ENCODE data around the gene CSTF2. TPM values are rescaled to one million over a fixed set of nuclear protein-coding genes. Genes with fewer than 3 reads are reported as not detected.
"Not testable (repeated sequence)": the region's sequence is repeated elsewhere in the genome, so short reads cannot be mapped to it uniquely, and the experiment has no call there.

Gene CSTF2, protein sequence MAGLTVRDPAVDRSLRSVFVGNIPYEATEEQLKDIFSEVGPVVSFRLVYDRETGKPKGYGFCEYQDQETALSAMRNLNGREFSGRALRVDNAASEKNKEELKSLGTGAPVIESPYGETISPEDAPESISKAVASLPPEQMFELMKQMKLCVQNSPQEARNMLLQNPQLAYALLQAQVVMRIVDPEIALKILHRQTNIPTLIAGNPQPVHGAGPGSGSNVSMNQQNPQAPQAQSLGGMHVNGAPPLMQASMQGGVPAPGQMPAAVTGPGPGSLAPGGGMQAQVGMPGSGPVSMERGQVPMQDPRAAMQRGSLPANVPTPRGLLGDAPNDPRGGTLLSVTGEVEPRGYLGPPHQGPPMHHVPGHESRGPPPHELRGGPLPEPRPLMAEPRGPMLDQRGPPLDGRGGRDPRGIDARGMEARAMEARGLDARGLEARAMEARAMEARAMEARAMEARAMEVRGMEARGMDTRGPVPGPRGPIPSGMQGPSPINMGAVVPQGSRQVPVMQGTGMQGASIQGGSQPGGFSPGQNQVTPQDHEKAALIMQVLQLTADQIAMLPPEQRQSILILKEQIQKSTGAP
- total RNA-seq: 22.7 and 22.9 TPM in 2 replicates

GRCh38 chrX:100819837-100820666, at the start of gene CSTF2:
Gene CSTF2 (plus strand): TSS chrX:100820391. CDS start chrX:100820417, 26 bp downstream.
- DNase-seq (ENCODE audit: low read depth): peak; percentile 69

- DNase-seq (ENCODE audit: low read depth): not testable (repeated sequence)
These were observed 23.8 kb upstream of the CSTF2 start for GRCh38 chrX:100796371-100796770.

- DNase-seq (ENCODE audit: low read depth): no peak
These were observed 22.8 kb upstream of the CSTF2 start for GRCh38 chrX:100797359-100797758.

DNA sequence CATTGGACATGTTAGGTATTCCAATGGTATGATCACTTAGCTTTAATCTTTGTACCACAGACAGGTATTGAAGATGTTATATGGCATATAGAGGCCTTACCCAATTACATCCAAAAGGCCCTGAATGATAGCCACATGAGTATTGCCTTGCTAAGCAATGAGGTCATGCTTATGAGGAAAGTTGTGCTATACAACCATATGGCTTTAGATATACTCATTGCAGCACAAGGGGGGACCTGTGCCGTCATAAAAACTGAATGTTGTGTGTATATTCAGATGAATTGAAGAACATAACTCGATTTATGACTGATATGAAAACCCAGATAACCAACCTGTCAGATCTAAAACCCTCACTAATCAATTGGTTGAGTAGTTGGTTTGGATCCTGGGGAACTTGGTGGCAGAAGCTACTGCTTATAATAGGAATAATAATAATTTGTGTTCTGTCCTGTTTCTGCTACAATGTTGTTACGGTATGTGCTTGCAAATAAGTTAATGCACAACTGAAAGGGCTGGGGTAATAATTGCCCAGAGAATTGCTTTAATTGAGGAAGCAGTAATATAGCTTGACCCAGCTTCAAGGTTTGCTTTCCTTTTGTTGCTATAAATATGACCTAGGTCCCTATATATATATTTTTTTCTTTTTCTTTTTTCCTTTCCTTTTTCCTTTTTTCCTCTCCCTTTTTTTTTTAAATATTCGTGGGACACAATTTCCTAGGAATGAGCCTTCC, 21.5 kb upstream of the CSTF2 start:
- peak; percentile 15 for DNase-seq (ENCODE audit: low read depth)

DNA sequence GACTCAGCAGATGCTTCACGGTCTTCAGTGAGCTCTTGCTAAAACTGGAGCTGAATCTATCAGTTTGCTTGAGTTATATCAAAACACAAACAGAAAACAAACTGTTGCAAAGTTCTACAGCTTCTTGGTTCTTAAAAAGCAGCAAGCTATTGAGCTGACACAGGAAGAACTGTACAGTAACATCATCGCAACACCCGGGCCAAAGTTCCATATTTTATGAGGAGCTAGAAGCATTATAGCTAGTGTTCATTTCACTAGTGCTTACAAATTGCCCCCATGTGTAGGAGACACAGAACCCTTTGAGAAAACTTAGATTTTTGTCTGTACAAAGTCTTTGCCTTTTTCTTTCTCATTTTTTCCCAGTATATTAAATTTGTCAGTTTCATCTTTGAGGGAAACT, 17.3 kb upstream of the CSTF2 start:
- DNase-seq (ENCODE audit: low read depth): no peak

- DNase-seq (ENCODE audit: low read depth): no peak
These were observed 15.4 kb upstream of the CSTF2 start for GRCh38 chrX:100804780-100805179.

DNA sequence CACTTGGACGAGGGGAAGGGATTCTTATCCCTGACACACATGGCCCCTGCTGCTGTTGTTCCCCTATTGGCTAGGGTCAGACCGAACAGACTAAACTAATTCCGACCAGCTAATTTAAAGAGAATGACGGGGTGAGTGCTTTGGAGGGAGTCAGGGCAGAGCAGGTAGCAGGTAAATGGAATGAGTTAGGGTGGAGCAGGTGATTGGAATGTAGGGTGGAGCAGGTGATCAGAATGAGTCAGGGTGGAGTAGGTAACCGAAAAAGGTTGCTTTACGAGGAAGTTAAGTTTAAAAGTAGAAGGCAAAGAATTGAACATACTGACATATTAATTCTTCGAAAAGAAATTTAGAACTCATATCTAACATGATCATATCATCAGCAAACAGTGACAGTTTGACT, 11.9 kb upstream of the CSTF2 start:
- not testable (repeated sequence) for DNase-seq (ENCODE audit: low read depth)

DNA sequence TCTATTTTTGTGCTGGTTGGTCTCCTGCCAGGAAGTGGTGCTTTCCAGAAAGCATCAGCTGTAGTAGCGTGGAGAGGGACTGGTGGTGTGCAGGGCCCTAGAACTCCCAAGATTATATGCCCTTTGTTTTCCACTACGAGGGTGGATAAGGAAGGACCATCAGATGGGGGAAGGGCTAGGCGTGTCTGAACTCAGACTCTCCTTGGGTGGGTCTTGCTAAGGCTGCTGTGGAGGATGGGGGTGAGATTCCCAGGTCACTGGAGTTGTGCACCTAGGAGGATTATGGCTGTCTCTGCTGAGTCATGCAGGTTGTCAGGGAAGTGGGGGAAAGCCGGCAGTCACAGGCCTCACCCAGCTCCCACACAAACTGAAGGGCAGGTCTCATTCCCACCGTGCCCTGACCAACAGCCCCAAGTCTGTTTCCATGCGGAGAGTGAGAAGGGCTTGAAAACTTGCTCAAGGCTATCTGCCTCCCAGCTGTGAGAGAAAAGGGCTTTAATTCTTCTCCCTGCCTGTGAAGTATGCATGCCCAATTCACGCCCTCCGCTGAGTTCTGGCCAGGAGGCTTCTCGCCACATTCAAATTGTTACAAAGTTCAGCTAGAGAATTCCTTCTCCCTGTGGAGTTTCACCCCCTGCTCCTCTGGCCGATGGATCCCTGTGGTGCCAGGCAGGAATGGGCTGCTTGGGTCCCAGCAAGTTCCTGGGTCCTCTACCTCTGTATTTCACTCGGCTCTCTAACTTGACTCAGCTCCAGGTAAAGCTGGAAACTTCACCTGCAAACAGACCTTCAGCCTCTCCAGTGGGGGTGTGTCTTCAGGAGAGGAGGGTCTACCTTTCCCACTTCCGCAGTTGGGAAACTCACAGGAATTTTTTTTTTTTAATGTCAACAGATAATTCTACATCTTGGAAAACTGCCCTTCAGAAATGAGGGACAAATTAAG, 7.7 kb upstream of the CSTF2 start:
- peak; percentile 2 for DNase-seq (ENCODE audit: low read depth)

- DNase-seq (ENCODE audit: low read depth): no peak
These were observed 2.9 kb upstream of the CSTF2 start for GRCh38 chrX:100817340-100817739.

DNA sequence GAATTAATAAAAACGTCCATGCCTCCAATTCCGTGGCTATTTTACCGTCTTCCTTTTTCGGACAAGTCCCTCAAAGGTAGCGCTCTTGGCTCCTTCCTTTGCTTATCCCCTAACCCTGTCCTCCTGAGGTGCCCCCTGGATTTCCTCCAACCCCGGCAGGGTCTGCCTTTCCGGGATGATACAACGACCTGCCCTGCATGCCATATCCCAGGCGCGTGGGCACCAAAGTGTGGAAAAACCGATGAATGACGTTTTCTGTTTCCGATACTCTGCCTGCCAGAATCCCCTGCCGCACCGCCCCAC, 706 bp upstream of the CSTF2 start:
- DNase-seq (ENCODE audit: low read depth): no peak

GRCh38 chrX:100829730-100830129, 9.5 kb downstream of the CSTF2 start:
- DNase-seq (ENCODE audit: low read depth): peak; percentile 38

- DNase-seq (ENCODE audit: low read depth): no peak
These were observed 10.0 kb downstream of the CSTF2 start for GRCh38 chrX:100830143-100830542.

DNA sequence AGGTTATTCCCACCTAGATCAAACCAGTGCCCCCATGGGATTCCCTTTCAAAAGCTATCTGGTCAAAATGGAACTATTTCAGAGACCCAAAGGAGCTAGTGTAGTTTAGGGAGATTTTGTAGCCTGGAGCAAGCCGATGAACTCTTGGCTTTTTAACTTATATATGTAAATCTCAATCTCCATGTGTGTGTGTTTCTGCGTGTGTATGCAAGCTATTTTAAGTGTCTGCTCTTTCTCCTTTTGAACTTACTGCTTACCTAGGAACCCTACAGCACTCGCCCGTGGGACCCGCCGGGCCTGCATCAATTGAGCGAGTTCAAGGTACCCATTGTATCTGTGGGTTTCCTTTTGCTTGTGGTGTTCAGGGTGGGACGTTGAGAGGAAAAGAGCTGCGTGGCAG, 10.4 kb downstream of the CSTF2 start:
- no peak for DNase-seq (ENCODE audit: low read depth)

DNA sequence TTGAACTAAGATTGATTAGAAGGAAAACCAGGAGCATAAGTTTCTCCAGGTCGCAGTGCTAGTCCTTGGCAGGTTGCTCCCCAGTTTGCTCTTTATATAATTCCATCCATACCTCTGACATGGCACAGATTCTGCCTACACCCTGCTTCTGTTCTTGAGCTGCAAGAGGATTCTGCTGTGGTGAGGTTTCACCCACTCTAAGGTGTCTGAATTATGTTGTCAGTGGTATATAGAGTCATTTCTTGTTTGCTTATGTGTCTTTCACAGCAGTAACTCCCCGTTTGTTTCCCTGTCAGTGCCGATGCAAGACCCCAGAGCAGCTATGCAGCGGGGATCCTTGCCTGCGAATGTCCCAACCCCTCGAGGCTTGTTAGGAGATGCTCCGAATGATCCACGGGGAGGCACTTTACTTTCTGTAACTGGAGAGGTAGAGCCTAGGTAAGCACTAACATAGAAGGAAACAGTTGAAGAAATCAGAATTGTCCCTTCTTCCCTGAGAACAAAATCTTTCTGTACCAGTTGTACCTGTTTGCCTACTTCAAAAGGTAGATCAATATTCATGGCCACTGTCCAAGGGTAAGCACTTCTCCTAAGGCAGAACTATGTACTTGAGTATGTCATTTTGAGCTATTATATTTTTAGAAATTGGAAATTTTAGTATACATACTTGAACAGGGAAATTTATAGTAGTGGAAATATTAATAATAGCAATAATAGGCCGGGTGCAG, 11.2 kb downstream of the CSTF2 start:
- no peak for DNase-seq (ENCODE audit: low read depth)

DNA sequence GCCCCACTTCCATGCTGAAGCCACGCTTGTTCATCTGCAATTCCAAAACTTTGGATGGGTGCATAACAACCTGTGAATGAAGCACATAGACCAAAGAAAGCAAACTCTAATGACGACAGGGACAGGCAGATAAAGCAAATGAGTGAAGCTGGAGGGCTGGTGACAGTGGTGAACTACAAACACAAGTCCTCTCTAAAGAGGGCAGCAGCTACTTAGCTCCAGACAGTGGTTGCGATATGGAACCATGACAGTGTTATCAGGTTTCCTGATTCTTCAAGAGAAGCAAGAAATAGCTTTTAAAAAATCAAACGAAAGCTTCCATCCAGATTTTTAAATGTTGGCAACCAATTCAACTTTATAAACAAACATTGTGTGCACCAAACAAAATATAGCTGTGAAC, 30.1 kb downstream of the CSTF2 start:
- DNase-seq (ENCODE audit: low read depth): no peak

DNA sequence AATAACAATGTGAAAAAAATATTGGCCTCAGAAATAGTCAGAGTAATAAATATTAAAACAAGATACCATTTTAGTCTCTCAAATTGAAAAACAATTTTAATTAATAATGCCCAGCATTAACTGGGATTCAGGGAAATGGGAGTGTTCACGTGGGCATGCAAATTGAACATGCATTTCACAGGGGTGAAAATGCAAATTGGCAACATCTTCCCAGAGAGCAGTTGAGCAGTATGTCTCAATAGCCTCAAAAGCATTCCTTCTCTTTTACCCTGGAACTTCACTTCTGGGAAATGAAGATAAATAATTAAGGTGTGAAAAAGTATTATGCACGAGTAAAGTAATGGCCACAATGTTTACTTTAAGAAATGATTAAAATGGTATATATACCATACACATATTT, 32.6 kb downstream of the CSTF2 start:
- DNase-seq (ENCODE audit: low read depth): no peak

DNA sequence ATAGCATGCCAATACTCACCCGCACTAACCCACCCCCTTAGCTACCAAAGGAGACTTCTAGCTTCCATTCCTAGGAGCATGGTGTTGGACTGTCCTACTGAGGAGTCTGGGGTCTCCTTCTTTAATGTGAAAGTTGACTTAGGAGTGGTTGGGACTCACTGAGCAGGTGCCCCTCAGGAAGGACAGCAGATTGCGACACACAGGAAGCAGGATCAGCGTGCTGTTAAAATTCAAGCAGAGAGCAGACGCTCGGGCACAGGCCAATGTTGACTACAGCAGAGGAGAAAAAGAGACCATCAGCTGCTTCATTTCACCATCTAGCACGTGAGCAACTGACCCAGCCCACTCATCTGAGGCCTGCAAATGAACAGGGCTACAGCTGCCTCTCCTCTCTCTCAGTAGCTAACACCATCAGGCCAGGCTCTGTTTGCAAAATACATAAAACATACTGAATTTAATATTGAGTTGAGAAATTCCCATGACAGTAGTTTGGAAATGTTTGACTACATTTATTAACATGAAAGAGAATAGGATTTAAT, 43.2 kb downstream of the CSTF2 start:
- DNase-seq (ENCODE audit: low read depth): no peak

DNA sequence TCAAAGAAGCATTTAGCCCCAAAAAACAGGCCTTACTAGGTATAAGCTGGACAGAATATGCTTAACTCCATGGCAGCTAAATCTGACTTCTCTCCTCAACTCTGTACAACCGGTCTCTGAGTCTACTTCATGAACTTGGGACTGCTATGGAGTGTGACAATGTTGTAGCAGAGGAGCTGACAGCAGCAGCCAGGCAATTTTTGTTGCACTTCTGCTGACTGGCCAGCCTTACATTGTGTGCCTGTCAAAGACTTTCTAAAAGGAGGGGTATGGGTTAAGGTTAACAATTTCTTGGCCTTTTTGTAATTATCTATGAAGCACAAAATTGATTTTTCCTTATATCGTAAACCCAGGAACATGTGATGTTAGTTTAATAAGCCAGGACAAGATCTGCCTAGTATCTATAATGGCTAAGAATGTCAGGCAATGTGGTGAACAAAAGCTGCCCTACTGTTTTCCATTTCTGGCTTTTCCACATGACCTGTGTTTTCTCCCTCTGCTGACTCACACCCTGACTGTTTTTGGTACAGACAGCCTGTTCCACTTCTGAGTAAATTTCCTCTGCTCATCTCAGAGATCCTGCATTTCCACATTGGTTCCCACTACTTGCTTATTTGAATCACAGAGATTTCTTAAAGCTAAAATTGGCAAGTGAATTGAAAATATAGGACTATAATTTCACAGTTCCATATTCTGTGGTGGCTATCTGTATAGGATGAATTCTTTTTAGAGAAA, 44.6 kb downstream of the CSTF2 start:
- DNase-seq (ENCODE audit: low read depth): peak; percentile 35

DNA sequence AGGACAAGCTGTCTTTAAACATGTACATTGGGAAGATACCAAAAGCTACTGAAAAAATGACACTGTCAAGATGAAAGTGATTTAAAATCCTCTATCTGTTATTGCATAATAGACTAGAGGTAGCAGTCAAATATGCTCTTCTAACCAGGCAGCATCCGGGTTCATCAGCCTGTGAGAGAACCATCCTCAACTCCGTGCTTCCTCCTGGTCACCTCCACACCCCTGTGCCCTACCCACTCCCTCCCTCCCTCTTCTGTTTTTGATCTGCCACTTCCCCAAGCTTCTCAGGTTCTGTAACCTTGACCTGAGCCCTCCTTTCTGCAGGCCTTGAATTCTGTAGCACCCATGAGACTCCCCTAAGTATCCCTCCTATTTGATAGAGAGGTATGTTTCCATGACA, 48.1 kb downstream of the CSTF2 start:
- DNase-seq (ENCODE audit: low read depth): no peak

Measured in renal cortical epithelial cell (primary cell).